Measurements from ENCODE around the gene PDGFD.

GRCh38 chr11:104036995-104037394 lies 127.0 kb downstream of the PDGFD start:
- TF ChIP-seq JUN (IDR thresholded peaks at IDR 0.05; ENCODE audit: borderline replicate concordance, insufficient read depth, insufficient read length, low read depth) (no peak), POLR2A (IDR thresholded peaks at IDR 0.05; ENCODE audit: low read depth, low read length) (no peak), CTCF (IDR thresholded peaks at IDR 0.05; ENCODE audit: extremely low read depth in 1 of 2, insufficient read depth in 1 of 2, low read depth in 1 of 2, low read length in 2 of 2) (no peak), MYC (IDR thresholded peaks at IDR 0.05; ENCODE audit: low read depth, low read length) (no peak)

Measured in endothelial cell of umbilical vein (primary cell).